Suprapubic skin (tissue), 3 donors: ENCODE measurements around the gene PCDH15.

Experiments used
- EP300 ChIP-seq: sonication (generic); formaldehyde crosslinking; IDR thresholded peaks from one replicate; pipeline ENCODE4 v1.6.1; 2017; ENCODE audit warnings: antibody characterized with exemption
- POLR2A ChIP-seq, 2 donors: fragments of 450-650 bp; IDR thresholded peaks; one replicate each; pipeline ENCODE4 v1.6.1; 2017; ENCODE audit warnings: antibody characterized with exemption in 2 of 2, mild to moderate bottlenecking in 2 of 2, moderate library complexity in 2 of 2
- TF ChIP-seq, protein P1 (sequence below), 2 donors: fragments of 200-600 bp in 1 of 2; fragments of 450-650 bp in 1 of 2; sonication (generic) in 1 of 2; IDR thresholded peaks; one replicate each; pipeline ENCODE4 v1.5.1; 2016 to 2019; ENCODE audit warnings: antibody characterized with exemption in 2 of 2, mild to moderate bottlenecking in 1 of 2, moderate library complexity in 1 of 2

DNA sequence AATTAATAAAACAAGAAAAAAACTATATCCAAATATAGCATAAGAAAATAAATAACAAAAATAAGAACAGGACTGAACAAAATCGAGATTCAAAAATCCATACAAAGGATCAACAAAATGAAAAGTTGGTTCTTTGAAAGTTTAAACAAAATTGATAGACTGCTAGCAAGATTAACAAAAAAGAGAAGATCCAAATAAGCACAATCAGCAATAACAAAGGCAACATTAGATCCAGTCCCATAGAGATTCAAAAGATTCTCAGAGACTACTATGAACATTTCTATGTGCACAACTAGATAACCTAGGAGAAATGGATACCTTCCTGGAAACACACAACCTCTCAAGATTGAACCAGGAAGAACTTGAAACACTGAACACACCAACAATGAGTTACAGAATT, 534.6 kb downstream of the PCDH15 start:
- TF ChIP-seq, protein P1, sequence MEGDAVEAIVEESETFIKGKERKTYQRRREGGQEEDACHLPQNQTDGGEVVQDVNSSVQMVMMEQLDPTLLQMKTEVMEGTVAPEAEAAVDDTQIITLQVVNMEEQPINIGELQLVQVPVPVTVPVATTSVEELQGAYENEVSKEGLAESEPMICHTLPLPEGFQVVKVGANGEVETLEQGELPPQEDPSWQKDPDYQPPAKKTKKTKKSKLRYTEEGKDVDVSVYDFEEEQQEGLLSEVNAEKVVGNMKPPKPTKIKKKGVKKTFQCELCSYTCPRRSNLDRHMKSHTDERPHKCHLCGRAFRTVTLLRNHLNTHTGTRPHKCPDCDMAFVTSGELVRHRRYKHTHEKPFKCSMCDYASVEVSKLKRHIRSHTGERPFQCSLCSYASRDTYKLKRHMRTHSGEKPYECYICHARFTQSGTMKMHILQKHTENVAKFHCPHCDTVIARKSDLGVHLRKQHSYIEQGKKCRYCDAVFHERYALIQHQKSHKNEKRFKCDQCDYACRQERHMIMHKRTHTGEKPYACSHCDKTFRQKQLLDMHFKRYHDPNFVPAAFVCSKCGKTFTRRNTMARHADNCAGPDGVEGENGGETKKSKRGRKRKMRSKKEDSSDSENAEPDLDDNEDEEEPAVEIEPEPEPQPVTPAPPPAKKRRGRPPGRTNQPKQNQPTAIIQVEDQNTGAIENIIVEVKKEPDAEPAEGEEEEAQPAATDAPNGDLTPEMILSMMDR (IDR thresholded peaks at IDR 0.05), result no peak
- TF ChIP-seq POLR2A (IDR thresholded peaks at IDR 0.05) (no peak), EP300 (no peak)
